CD4-positive, alpha-beta T cell (primary cell): ENCODE results near the gene TET2. TPM values are rescaled to one million over a fixed set of nuclear protein-coding genes. Genes with fewer than 3 reads are reported as not detected.

ENCODE experiments used
- ATAC-seq: fragments of 200-7000 bp; cut with Tn5 transposase; one replicate; pipeline ENCODE4 v1.10.0; 2022; ENCODE audit warnings: mild to moderate bottlenecking; ENCODE audit not compliant: poor library complexity
- CTCF ChIA-PET: fragments of 350-600 bp; sonication (Branson Sonifier 250); formaldehyde crosslinking; loops from one replicate; lab custom pipeline; 2021; ENCODE audit warnings: antibody characterized with exemption, inconsistent platforms; lab: Charles Lee
- POLR2A ChIA-PET: fragments of 350-600 bp; sonication (Branson Sonifier 250); formaldehyde crosslinking; loops from one replicate; lab custom pipeline; 2021; ENCODE audit warnings: antibody characterized with exemption, inconsistent platforms; lab: Charles Lee
- DNase-seq, 14 experiments: peaks; one replicate each; pipeline ENCODE4 v3.0.0-alpha.2; 2013 to 2020; ENCODE audit warnings: mixed read lengths in 2 of 14
- H3K27ac ChIP-seq, 2 donors: one replicate each; pipeline versions ENCODE4 v1.5.1 to v1.7.0; 2013; ENCODE audit warnings: low read length in 2 of 2, low read depth in 1 of 2, mild to moderate bottlenecking in 1 of 2
- H3K27me3 ChIP-seq, 2 experiments: 1 replicate in 1 of 2; 2 replicates in 1 of 2; pipeline versions ENCODE4 v1.6.1 to v1.7.0; 2013; ENCODE audit warnings: low read length in 2 of 2, control low read depth in 1 of 2, mild to moderate bottlenecking in 1 of 2, moderate library complexity in 1 of 2; ENCODE audit not compliant: insufficient read depth in 2 of 2, control insufficient read depth in 1 of 2
- H3K36me3 ChIP-seq: one replicate; pipeline ENCODE4 v1.6.1; 2013; ENCODE audit warnings: low read length, control low read depth; ENCODE audit not compliant: insufficient read depth
- H3K4me1 ChIP-seq: one replicate; pipeline ENCODE4 v1.6.1; 2013; ENCODE audit warnings: low read length, control low read depth; ENCODE audit not compliant: insufficient read depth
- H3K4me3 ChIP-seq: one replicate; pipeline ENCODE4 v1.5.1; 2013; ENCODE audit warnings: mild to moderate bottlenecking, low read length, moderate library complexity
- H3K9me3 ChIP-seq, 2 experiments: 1 replicate in 1 of 2; 2 replicates in 1 of 2; pipeline versions ENCODE4 v1.6.1 to v1.7.0; 2013; ENCODE audit warnings: low read length in 2 of 2, mild to moderate bottlenecking in 2 of 2, control low read depth in 1 of 2, moderate library complexity in 1 of 2; ENCODE audit not compliant: control insufficient read depth in 1 of 2, insufficient read depth in 1 of 2
- H3K27ac Mint-ChIP-seq: one replicate; pipeline ENCODE4 v1.8.0; 2020; ENCODE audit warnings: mixed read lengths
- H3K27me3 Mint-ChIP-seq: one replicate; pipeline ENCODE4 v1.8.0; 2021; ENCODE audit warnings: mixed read lengths
- H3K36me3 Mint-ChIP-seq: one replicate; pipeline ENCODE4 v1.8.0; 2021; ENCODE audit warnings: low read depth, mixed read lengths
- H3K4me1 Mint-ChIP-seq: one replicate; pipeline ENCODE4 v1.8.0; 2021; ENCODE audit warnings: low read depth, mixed read lengths
- H3K4me3 Mint-ChIP-seq: one replicate; pipeline ENCODE4 v1.8.0; 2020; ENCODE audit warnings: mild to moderate bottlenecking, mixed read lengths
- H3K9me3 Mint-ChIP-seq: one replicate; pipeline ENCODE4 v1.8.0; 2020; ENCODE audit warnings: mixed read lengths
- intact Hi-C, 2 experiments: fragments of 100-400 bp; cut with DNase I in 1 of 2; cut with micrococcal nuclease in 1 of 2; formaldehyde crosslinking; loops; one replicate each; pipeline versions ENCODE4 v1.15.1 to v1.9.0; 2023 to 2025; cut with DNase I, micrococcal nuclease
- total RNA-seq, 174 experiments: library from RNA in 2 of 174; stranded (reverse) in 2 of 174; gene quantifications; one replicate each; pipeline ENCODE4 v1.2.3 and lab custom pipeline; 2021 to 2026
- TF ChIP-seq, protein P1 (sequence below): fragments of 200-600 bp; IDR thresholded peaks from one replicate; pipeline ENCODE4 v1.8.0; 2022; ENCODE audit warnings: antibody characterized with exemption, mild to moderate bottlenecking

Gene TET2
- total RNA-seq, 2 experiments from 2014 or later = 31.0 to 32.0 TPM

DNA sequence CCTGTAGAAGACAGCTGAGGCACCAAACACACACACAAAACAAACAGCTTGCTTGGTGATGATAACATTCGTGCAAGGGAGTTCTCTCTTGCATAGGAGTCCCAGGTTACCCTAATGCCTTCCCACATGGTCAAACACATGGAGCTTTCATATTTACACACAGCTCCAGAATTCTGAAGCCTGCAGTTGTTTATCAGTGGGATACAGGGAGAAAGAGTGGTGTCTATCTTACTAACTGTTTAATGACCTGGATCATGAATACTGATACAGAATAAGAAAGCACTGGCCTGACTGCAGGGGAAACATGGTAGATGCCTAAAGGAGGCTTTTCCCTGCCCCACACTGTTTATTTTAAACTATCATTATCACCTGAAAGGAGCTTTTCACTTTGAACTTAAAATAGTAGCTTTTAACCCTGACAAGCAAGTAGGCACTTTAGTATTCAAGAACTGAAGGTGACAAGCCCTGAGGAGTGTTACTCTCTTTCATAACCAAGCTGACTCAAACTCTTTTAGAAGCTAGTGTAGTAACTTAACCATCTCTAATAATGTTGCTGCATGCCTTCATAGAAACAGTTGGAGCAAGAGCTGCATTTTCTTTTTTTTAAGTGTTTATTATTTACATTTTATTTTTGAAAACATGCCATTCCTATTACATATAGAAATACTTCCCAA lies 15.6 kb downstream of the TET2 start:
- intact Hi-C loops = no loop called here
- H3K4me3 Mint-ChIP-seq = no peak overlapping the region
- no peaks in the 10 kb centered on the region for H3K27me3 Mint-ChIP-seq
- no peak for DNase-seq
- ChIA-PET CTCF (no interaction called here), POLR2A (interaction anchor here (1.3 kb wide), 1 partner anchor 311 kb away, joined by 4 read pairs; no protein-coding TSS in a partner anchor)
- H3K4me1 Mint-ChIP-seq = peaks cover 45% of the 10 kb centered on the region
- no peak overlapping the region for H3K27ac Mint-ChIP-seq
- Histone ChIP-seq H3K9me3 (no peaks in the 10 kb centered on the region), H3K36me3 (no peaks in the 10 kb centered on the region), H3K27me3 (no peaks in the 10 kb centered on the region), H3K4me3 (no peak overlapping the region), H3K4me1 (no peaks in the 10 kb centered on the region), H3K27ac (no peak overlapping the region)
- TF ChIP-seq, protein P1, sequence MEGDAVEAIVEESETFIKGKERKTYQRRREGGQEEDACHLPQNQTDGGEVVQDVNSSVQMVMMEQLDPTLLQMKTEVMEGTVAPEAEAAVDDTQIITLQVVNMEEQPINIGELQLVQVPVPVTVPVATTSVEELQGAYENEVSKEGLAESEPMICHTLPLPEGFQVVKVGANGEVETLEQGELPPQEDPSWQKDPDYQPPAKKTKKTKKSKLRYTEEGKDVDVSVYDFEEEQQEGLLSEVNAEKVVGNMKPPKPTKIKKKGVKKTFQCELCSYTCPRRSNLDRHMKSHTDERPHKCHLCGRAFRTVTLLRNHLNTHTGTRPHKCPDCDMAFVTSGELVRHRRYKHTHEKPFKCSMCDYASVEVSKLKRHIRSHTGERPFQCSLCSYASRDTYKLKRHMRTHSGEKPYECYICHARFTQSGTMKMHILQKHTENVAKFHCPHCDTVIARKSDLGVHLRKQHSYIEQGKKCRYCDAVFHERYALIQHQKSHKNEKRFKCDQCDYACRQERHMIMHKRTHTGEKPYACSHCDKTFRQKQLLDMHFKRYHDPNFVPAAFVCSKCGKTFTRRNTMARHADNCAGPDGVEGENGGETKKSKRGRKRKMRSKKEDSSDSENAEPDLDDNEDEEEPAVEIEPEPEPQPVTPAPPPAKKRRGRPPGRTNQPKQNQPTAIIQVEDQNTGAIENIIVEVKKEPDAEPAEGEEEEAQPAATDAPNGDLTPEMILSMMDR = no peak
- ATAC-seq = no peak
- H3K9me3 Mint-ChIP-seq = no peaks in the 10 kb centered on the region
- H3K36me3 Mint-ChIP-seq = no peaks in the 10 kb centered on the region

DNA sequence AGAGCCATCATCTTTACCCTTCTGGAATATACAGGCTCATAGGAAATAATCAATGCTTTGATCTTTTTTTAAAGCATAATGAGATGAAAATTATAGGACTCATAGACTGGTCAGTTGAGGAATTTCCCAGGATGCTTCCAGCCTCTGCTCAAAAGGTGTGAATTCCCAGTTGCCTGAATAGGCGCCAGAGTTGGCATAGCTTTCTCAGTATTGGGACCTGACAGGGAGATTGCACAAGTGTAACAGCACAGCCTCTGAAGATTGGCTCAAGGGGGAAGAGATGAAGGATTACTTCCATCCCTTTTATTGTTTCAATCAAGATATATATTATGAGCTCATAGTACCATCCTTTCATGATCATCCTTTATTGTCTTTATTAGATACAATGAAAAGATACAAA lies 17.9 kb downstream of the TET2 start:
- intact Hi-C loops = no loop called here
- no peaks in the 10 kb centered on the region for H3K27me3 Mint-ChIP-seq
- H3K27ac Mint-ChIP-seq = no peak overlapping the region
- H3K36me3 Mint-ChIP-seq = peaks cover 22% of the 10 kb centered on the region
- H3K4me1 Mint-ChIP-seq = peaks cover 49% of the 10 kb centered on the region
- no peak for ATAC-seq
- Histone ChIP-seq H3K27ac (no peak overlapping the region), H3K36me3 (no peaks in the 10 kb centered on the region), H3K4me3 (no peak overlapping the region), H3K9me3 (no peaks in the 10 kb centered on the region), H3K4me1 (no peaks in the 10 kb centered on the region), H3K27me3 (no peaks in the 10 kb centered on the region)
- H3K4me3 Mint-ChIP-seq = no peak overlapping the region
- H3K9me3 Mint-ChIP-seq = peaks cover 3% of the 10 kb centered on the region
- ChIA-PET POLR2A (no interaction called here), CTCF (no interaction called here)
- no peak for DNase-seq
- TF ChIP-seq, protein P1 = no peak

DNA sequence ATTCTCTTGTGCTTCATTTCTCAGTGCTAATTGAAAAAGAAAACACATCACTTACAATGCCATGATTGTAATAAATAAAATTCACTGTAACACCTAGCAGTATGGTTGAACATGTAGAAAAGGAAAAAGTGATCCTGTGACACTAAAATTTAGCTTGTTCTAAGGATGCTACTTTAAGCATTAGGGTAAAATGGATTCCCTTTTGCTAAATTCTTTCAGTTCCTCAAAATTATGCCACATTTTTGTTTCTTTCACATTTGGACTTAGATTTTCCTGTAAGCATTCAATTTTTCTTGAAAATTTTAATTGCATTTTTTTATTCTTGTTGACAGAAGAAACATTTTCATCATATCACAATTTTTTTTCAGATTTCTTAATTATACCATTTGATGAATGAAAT lies 19.4 kb downstream of the TET2 start:
- H3K4me1 ChIP-seq = no peaks in the 10 kb centered on the region
- no peak for ATAC-seq
- H3K27me3 ChIP-seq = no peaks in the 10 kb centered on the region
- TF ChIP-seq, protein P1 = no peak
- Mint-ChIP-seq H3K4me3 (no peak overlapping the region), H3K36me3 (peaks cover 34% of the 10 kb centered on the region), H3K27ac (no peak overlapping the region), H3K9me3 (peaks cover 3% of the 10 kb centered on the region), H3K27me3 (no peaks in the 10 kb centered on the region), H3K4me1 (peaks cover 53% of the 10 kb centered on the region)
- ChIA-PET CTCF (no interaction called here), POLR2A (no interaction called here)
- no peaks in the 10 kb centered on the region for H3K36me3 ChIP-seq
- intact Hi-C loops = no loop called here
- no peak overlapping the region for H3K27ac ChIP-seq
- no peak for DNase-seq
- H3K9me3 ChIP-seq = no peaks in the 10 kb centered on the region
- H3K4me3 ChIP-seq = no peak overlapping the region
